ENCODE data around the gene ZNF155. TPM values are rescaled to one million over a fixed set of nuclear protein-coding genes. Genes with fewer than 3 reads are reported as not detected.
A peak's percentile ranks its signal among the peaks of the same experiment; 100 is the strongest.

The ZNF155 gene
- polyA plus RNA-seq, 1 of the 3 experiments (the other 2 are of a cell fraction): 2.1 TPM

DNA sequence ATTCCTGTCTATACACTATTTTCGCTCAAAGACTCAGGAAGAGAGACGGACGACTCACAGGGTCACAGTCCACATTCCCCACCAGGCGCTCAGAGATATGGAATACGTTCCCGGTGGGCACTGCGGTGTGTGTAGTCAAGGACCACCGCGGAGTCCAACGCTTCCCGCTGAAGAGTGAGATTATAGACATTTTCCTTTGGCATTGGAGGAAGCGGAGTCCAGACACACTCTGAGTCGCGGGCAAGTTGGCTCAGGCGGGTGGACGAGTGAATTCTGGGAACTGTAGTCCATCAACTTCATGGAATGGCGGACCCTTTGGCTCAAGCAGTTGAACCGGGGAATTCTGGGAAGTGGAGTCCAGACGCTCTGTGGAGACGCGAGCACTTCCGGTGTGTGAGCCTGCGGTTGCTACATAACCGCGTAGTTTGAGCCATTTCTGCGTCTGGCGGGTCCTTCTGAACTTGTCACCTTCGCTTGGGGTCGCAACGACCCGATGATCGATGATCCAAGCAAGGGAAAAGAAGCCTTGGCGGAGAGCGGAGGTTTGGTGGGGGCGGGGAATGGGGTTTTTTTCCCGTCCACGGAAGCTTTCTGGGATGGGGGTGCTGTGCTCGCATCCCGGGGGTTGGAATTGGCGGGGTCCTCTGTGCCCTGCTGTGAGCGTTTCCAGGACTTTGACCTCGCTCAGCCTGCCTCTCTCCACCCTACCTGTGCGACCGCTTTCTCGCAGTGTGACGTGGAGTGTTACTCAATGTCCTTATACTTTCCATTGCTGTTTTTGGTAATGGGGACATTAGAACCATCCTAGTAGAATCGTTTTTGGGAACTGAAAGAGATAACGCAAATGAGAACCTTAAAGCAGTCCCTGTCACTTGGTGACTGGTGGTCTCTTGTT is 18.8 kb downstream of the ZNF155 start, which contains the start of gene ZNF230 (continued):
- TF ChIP-seq TAF1 (IDR thresholded peaks at IDR 0.05; ENCODE audit: borderline replicate concordance, low read depth, low read length) (no peak), SIN3A (IDR thresholded peaks at IDR 0.05; ENCODE audit: borderline replicate concordance, low read depth, low read length) (peak; percentile 43; the same call in 1 of the 2 replicates)

DNA sequence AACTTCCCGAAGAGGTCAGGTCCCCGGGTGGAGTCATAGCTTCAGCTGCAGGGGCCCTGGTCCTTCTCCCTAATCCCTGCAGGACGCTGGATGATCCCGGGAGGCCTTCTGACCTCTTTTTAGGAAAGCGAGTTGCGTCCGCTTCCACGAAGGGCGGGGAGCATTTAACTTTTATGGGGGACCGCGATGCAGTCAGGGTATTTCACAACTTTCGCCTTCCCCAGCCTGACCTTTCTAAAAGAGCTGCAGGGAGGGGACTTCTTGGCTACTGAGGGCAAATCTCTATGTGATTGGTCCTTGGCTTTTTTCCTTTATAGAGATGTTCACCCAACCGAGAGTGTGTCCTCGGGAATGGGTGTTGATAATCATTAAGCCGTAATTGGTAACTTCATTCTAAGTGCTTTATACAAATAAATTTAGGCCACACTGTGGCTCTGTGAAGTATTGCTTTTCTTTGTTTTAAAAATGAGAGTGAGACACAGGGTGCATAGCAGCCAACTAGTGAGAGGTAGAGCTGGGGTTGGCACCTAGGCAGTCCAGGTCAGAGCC is 19.5 kb downstream of the ZNF155 start:
- POLR2A ChIA-PET: no interaction called here
- under 1% methylated on average over 10 of the region's 15 CpGs for WGBS (ENCODE audit: low lambda C conversion rate)

More for the DNA sequence above, 19.5 kb downstream of the ZNF155 start:
- H3K9ac ChIP-seq: peak overlapping the region; percentile 64
- peak overlapping the region; percentile 21 to 74; a peak in 2 of 4 replicates for H3K27ac ChIP-seq (ENCODE audit: low read depth in 2 of 2, low read length in 1 of 2)
- peak overlapping the region; percentile 77 for H3K4me2 ChIP-seq
- no peaks in the 10 kb centered on the region for H4K20me1 ChIP-seq (ENCODE audit: insufficient read depth)
- no peaks in the 10 kb centered on the region for H3F3A ChIP-seq (replicated peaks; ENCODE audit: insufficient read depth)
- peak overlapping the region; percentile 81 to 97 for H3K4me3 ChIP-seq (ENCODE audit: low read depth in 2 of 2, low read length in 1 of 2)
- CTCF ChIA-PET: interaction anchor here (0.7 to 1.2 kb wide), 4 partner anchors 16 to 258 kb away, joined by 3 to 4 read pairs (median 3); partner anchors contain the start of gene ZNF223
- no peaks in the 10 kb centered on the region for H3K9me3 ChIP-seq
- no peak for TF ChIP-seq YY1 (IDR thresholded peaks at IDR 0.05; ENCODE audit: low read depth)
- no peak for TF ChIP-seq REST (IDR thresholded peaks at IDR 0.05; ENCODE audit: low read depth, low read length)
- no peak for TF ChIP-seq MEF2A (IDR thresholded peaks at IDR 0.05; ENCODE audit: borderline replicate concordance, low read depth)
- no peak for TF ChIP-seq EZH2phosphoT487 (IDR thresholded peaks at IDR 0.05; ENCODE audit: borderline replicate concordance, low read depth)
- TF ChIP-seq USF2 (IDR thresholded peaks at IDR 0.05; ENCODE audit: borderline replicate concordance, low read depth, low read length): no peak
- TF ChIP-seq, protein P1, sequence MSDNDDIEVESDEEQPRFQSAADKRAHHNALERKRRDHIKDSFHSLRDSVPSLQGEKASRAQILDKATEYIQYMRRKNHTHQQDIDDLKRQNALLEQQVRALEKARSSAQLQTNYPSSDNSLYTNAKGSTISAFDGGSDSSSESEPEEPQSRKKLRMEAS (IDR thresholded peaks at IDR 0.05; ENCODE audit: low read depth): no peak
- no peak for TF ChIP-seq TAF1 (IDR thresholded peaks at IDR 0.05; ENCODE audit: borderline replicate concordance, low read depth, low read length)
- TF ChIP-seq TEAD4 (IDR thresholded peaks at IDR 0.05; ENCODE audit: borderline replicate concordance, insufficient read depth): no peak
- no peak for TF ChIP-seq SIN3A (IDR thresholded peaks at IDR 0.05; ENCODE audit: borderline replicate concordance, low read depth, low read length)
- no peak for TF ChIP-seq JUND (IDR thresholded peaks at IDR 0.05)
- no peak for TF ChIP-seq TCF12 (IDR thresholded peaks at IDR 0.05)
- TF ChIP-seq GATA2 (CRISPR knock-in tag; IDR thresholded peaks at IDR 0.05): no peak
- peaks cover 16 to 21% of the 10 kb centered on the region in 2 experiments for H3K36me3 ChIP-seq (replicated peaks in 1 of 2; ENCODE audit: control insufficient read depth in 1 of 2, insufficient read depth in 2 of 2, low read length in 1 of 2)
- H3K79me2 ChIP-seq (ENCODE audit: insufficient read depth): peaks cover 32% of the 10 kb centered on the region
- H3K27me3 ChIP-seq (ENCODE audit: insufficient read depth): no peaks in the 10 kb centered on the region
- no peaks in the 10 kb centered on the region for H3K9me2 ChIP-seq
- H2AFZ ChIP-seq (ENCODE audit: low read depth): peak overlapping the region; percentile 93
- no peak for DNase-seq
- peaks cover 0 to 11% of the 10 kb centered on the region in 2 experiments; a peak in 2 of 4 replicates for H3K4me1 ChIP-seq (ENCODE audit: control insufficient read depth in 1 of 2, insufficient read depth in 2 of 2, low read depth in 1 of 2, low read length in 1 of 2)

All from SK-N-SH (cell line).